Measurements from ENCODE around the gene BRIX1.

BRIX1 gene

GRCh38 chr5:34915139-34915855 is at the start of gene BRIX1, which contains the start of gene RAD1:
Gene BRIX1 (plus strand): TSS chr5:34915711. CDS start chr5:34915739, 28 bp downstream.
Gene RAD1 (minus strand): TSS chr5:34915504. CDS start chr5:34914892, 612 bp downstream.
- DNase-seq (ENCODE audit: low read depth): peak; percentile 98

- DNase-seq (ENCODE audit: low read depth): no peak
These were observed 48.5 kb upstream of the BRIX1 start for GRCh38 chr5:34866989-34867471.

- no peak for DNase-seq (ENCODE audit: low read depth)
These were observed 47.9 kb upstream of the BRIX1 start for GRCh38 chr5:34867660-34868059.

- no peak for DNase-seq (ENCODE audit: low read depth)
These were observed 46.7 kb upstream of the BRIX1 start for GRCh38 chr5:34868791-34869190.

GRCh38 chr5:34869256-34869655 is 46.3 kb upstream of the BRIX1 start:
- no peak for DNase-seq (ENCODE audit: low read depth)

GRCh38 chr5:34870382-34870781 is 45.1 kb upstream of the BRIX1 start:
- no peak for DNase-seq (ENCODE audit: low read depth)

GRCh38 chr5:34876275-34876674 is 39.2 kb upstream of the BRIX1 start:
- no peak for DNase-seq (ENCODE audit: low read depth)

- no peak for DNase-seq (ENCODE audit: low read depth)
These were observed 34.3 kb upstream of the BRIX1 start for GRCh38 chr5:34881246-34881645.

GRCh38 chr5:34886392-34887119 is 29.0 kb upstream of the BRIX1 start:
- DNase-seq (ENCODE audit: low read depth): no peak

- no peak for DNase-seq (ENCODE audit: low read depth)
These were observed 26.1 kb upstream of the BRIX1 start for GRCh38 chr5:34889394-34889793.

GRCh38 chr5:34891981-34892380 is 23.5 kb upstream of the BRIX1 start:
- peak; percentile 38 for DNase-seq (ENCODE audit: low read depth)

- DNase-seq (ENCODE audit: low read depth): no peak
These were observed 23.1 kb upstream of the BRIX1 start for GRCh38 chr5:34892414-34892813.

- no peak for DNase-seq (ENCODE audit: low read depth)
These were observed 20.8 kb upstream of the BRIX1 start for GRCh38 chr5:34894716-34895115.

- DNase-seq (ENCODE audit: low read depth): no peak
These were observed 19.7 kb upstream of the BRIX1 start for GRCh38 chr5:34895641-34896419.

GRCh38 chr5:34897646-34898045 is 17.9 kb upstream of the BRIX1 start:
- peak; percentile 36 for DNase-seq (ENCODE audit: low read depth)

GRCh38 chr5:34898258-34898895 is 17.1 kb upstream of the BRIX1 start:
- DNase-seq (ENCODE audit: low read depth): peak; percentile 81

- no peak for DNase-seq (ENCODE audit: low read depth)
These were observed 16.4 kb upstream of the BRIX1 start for GRCh38 chr5:34899066-34899465.

GRCh38 chr5:34900652-34901051 is 14.9 kb upstream of the BRIX1 start:
- DNase-seq (ENCODE audit: low read depth): no peak

- no peak for DNase-seq (ENCODE audit: low read depth)
These were observed 12.3 kb upstream of the BRIX1 start for GRCh38 chr5:34903260-34903659.

GRCh38 chr5:34905564-34905963 is 9.9 kb upstream of the BRIX1 start:
- DNase-seq (ENCODE audit: low read depth): peak; percentile 42

- peak; percentile 49 for DNase-seq (ENCODE audit: low read depth)
These were observed 2.4 kb upstream of the BRIX1 start for GRCh38 chr5:34913072-34913471.

- peak; percentile 58 for DNase-seq (ENCODE audit: low read depth)
These were observed 806 bp upstream of the BRIX1 start for GRCh38 chr5:34914671-34915138.

Measured in ELR (cell line).